ENCODE data around the gene NDUFS3.

NDUFS3 gene

DNA sequence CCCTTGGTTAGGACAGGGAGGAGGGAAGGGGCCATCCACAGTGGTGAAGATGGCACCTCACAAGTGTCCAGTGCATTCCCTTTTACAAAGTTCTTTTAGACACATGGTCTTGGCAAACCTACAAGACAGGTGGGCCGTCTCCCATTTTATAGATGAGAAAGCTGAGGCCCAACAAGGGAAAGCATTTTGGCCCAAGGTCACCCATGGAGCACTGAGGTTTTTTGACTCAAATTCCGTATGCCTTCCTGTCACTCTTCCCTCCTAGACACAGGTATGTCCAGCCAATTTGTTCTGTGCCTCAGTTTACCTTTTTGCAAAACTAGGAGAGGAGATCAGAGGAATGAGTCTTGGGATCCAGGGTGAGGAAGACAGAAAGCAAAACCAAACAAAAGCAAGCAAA, 14.1 kb downstream of the NDUFS3 start:
- no peak for DNase-seq

DNA sequence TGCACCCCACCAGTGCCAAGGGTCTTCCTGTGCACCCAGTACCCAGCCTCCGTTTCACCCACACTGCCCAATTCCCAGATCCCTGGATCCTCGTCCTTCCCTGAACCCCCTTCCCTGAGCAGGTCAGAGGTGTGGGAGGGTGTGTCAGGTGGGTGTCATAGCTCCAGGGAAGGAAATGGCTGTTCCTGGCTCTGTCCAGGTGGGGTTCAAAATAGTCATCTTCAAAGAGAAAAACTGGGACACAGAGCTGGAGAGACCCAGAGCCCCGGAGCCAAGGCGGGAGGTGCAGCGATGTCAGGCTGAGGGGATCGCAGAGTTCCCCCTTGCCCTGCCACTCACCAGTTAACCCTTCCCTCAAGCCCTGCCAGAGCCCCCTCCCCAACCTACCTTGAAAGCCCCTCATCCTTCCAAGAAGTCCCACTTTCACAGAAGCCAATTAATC, 14.6 kb downstream of the NDUFS3 start:
- no peak for DNase-seq

DNA sequence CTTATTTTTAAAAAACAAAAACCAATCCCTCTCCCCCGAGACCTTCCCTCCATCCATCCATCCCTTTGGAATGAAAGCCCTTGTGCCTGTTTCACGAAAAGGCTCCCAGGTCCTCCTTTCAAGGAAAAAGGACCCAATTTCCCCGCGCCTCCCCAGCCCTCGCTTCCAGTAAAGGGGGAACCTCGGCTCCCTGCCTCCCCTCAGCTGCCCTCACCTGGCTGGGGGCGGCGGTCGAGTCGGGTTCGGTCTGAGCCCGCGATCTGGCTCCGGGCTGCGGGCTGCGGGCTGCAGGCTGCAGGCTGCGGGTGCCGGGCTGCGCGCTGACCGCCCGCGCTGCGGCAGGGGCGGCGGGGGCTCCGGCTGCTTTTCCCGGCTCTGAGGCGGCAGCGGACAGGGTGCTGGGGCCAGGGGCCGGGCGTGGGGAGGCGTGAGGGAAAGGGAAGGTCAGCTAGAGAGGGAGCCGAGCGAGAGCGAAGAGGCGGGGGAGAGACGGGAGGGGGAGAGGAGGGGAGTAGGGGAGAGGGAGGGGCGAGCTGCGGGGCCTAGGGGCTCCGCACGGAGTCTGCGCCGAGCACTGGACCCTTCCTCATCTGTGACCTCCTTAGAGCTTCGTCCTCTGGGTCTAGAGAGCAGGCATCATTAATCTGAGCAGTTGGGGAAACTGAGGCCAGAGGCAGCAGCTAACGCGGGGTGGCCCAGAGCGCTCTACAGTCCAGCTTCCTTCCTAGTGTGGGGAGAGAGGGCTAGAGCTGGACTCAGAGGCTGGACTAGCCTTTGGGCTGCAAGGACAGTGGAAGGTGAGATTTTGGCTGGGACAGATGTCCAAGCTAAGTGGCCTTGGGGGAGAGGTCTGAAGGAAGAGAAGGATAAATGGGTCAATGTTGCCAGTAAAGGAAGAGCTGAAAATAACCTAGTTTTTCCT, 15.3 kb downstream of the NDUFS3 start, which contains the start of gene C1QTNF4:
Gene C1QTNF4, minus strand, starts transcription at position 478 of the 922 bp plus-strand sequence. CDS start 3,601 bp downstream, outside the sequence.
- DNase-seq, result no peak

DNA sequence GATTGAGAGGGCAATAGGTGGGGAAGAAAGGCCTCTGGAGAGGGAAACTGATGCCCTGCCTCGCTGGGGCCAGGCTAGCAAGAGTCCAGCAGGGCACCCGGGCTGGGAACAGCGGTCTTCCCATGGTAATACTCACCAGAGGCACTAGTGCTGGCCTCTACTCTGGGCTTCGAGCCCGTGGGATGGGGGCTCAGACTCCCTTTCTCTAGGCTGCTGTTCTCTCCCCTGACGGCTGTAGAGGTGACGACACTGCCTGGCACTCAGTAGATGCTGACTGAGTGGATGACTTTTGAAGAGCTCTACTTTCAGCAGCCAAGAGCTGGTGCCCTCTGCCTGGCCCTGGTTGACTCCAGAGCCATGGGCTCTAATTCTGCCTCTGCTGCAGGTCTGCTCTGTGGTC, 16.2 kb downstream of the NDUFS3 start:
- DNase-seq, result no peak

DNA sequence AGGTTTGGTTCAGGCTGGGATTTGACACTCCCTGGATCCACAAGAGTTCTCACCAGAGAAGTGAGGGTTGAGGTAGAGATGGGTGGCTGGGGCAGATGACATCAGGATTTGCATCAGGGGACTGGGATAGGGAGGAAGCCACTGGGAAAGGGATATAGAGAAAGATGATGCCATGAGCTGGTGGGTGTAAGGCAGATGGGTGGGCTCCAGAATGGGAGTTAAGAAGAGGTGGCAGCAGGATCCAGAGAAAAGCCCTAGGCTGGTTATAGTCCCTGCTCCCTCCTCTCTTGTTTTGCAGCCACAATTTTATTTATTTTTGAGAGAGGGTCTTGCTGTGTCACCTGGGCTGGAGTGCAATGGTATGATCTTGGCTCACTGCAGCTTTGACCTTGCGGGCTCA, 17.1 kb downstream of the NDUFS3 start:
- no peak for DNase-seq

DNA sequence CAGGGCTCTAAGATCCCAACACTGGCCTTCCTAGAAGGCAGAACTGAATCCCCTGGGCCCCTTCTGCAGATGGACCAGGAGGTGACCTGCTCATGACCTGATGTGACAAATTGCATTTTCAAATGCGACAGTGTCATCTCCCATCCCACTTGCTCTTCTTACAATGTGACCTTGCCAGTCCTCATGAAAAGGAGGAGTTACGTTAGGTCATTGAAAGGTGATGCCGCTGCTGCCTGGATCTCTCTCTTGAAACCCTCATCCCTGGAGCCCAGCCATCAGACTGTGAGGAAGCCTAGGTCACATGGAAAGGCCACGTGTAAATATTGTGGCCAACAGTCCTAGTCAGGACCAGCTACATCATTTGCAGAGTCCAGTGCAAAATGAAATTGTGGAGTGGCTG, 21.0 kb downstream of the NDUFS3 start:
- DNase-seq, result no peak

DNA sequence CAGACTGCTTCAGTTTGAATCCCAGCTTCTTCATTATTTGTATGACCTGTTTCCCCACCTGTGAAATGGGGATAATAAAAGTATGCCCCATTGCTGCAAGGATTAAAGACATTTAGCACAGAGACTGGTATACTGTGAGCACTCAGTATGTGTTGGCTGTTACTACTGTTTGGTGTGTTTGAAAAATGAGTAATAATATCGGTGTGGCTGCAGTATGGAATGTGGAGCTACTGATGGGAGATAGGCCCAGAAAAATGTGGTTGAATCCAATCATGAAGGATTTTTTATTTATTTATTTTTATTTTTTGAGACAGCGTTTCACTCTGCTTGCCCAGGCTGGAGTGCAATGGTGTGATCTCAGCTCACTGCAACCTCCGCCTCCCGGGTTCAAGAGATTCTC, 24.4 kb downstream of the NDUFS3 start:
- no peak for DNase-seq

DNA sequence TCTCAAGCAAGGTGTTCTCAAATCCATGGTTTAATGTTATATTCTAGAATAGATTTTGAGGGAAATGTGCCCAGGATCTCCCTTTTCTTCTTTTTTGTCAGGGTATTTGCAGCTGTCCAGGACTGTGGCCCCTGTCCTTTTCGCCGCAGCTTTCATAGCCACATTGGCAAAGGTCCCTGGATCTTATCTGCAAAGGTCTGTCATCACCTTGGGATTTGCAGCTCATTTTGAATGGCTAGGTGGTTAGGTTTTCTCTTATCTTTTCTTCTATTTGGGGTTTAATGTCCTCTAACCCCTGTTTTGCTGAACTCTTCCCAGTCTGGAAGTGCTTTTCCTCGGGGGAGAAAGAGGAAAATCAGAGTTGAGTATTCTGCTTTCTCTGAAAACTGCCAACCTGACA, 27.0 kb downstream of the NDUFS3 start:
- no peak for DNase-seq

DNA sequence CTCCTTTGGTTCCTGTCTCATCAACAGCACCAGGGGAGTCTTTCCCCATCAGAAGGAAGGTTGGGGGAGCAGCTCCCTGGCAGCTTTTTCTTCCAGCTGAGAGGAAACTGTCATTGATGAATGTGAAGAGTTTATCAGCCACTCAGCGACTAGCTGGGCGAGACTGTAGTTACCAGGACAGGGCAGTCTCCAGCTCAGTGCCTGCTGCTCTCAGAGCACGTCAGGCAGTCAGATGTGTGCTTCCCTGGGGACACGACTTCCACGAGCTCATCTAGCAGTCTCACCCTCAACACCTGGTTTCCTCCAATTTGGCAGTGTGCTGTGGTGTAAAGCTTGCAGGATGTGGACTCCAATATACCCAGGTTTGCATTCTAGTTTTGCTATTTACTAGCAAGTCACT, 27.9 kb downstream of the NDUFS3 start:
- no peak for DNase-seq

DNA sequence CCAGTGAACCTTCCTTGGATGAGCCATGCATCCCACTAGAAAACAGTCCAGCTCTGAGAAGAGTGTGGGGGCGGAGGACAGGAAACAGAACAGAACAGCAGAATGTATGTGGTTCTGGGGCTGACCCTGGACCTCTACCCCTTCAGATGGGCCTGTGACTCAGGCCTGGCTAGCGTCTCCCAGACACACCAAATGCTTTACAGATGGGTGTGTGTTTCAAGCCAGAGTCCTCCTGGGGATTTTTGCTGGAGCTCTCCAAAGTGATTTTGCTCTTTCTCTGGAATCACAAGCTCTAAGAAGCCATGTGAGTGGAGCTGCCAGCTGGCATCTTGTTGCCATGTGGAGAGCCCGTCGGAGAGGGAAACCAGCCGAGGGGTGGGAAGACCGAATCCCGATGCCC, 28.5 kb downstream of the NDUFS3 start:
- DNase-seq, result no peak

DNA sequence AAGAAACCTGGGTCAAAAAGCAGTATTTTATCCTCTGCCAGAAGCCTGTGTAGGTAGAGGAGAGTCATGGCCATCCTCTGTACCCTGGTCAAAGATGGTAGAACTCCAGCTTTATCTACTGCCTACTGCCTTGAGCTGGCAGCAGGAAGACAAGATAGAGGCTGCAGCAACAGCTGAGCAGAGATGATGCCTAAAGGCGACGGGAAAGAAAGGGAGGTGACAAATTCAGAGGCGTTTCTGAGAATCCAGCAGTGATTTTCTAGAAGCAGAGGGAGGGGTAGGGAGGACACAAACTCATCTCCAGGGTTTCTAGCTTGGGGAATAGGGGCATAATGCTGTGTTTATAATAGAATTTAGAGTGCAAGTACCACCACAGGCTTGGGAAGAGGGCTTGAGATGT, 30.8 kb downstream of the NDUFS3 start:
- DNase-seq, result no peak

DNA sequence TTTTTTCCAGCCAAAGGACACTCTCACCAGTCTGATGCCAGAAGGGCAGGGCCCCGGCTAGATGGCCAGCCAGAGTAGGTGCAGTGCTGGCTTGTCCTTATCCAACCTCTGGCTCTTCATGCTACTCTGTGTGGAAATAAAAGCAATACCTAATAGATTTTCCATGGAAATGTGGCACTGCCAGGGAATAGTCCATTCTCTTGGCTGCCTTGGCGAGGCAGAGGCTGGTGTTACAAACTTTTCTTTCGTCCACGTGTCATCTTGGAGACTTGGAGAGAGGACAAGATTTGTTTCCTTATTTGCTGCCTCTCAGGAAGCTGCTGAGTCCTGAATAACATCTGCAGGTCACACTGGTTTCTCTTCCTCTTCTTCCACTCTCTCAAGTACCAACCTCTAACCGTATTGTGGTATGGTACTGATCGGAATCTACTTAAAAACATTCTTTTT, 32.5 kb downstream of the NDUFS3 start:
- no peak for DNase-seq

DNA sequence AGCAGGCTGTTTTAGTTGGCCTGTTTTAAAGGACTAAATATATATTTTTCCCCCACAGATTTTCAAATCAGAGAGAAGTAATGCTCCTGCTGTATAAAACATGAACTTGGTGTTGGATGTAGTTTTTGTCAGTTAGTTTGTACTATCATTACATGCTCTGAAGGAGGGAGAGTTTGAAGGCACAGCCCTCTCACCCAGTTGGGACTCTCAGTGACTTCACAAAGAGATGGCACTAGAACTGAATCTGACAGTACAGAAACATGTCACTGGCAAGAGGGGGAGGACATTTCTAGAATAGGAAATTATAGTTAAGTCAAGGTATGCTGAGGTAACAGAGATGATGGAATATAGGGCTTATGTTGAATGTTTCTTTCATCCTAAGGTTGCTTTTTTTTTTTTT, 36.4 kb downstream of the NDUFS3 start:
- DNase-seq, result no peak

DNA sequence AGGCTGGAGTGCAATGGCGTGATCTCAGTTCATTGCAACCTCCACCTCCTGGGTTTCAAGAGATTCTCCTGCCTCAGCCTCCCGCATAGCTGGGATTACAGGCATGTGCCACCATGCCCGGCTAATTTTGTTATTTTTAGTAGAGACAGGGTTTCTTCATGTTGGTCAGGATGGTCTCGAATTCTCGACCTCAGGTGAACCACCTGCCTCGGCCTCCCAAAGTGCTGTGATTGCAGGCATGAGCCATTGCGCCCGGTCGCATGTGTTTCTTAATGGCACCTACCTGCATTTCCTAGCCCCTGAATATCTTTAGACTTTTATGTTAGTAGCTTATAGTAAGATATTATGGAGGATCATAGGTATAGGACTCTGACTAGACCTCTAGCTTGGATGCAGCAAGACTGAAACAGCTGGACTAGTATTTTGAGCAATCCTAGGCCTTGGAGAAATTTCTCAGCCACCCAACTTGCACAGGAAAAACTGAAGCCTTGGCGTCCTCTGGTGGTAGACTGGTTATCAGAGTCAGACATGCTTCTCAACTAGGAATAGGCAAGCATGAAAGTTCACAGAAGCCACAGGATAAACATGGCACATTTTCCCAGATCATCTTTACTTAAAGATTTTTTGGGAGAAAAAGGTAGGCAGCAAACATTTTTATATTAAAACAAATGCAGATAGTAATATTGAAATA, 38.0 kb downstream of the NDUFS3 start:
- DNase-seq, result peak; percentile 56

DNA sequence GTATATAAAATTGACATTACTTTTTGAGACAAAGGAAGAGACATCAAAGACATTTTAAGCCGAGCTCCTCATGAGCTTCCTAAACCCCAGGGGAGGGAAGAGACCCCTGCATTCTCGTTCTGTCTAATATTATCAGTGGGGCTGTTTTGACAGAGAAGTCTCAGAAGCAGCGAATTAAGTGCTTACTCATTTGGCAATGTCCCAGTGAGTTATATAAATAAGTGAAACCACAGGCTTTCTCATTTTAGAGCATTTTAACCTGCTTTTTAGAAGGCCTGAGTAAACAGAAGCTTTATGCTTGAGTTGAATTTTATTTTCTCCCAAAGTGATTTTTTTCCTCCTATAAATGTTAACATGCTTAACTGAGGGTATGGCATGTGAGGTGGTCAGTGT, 38.5 kb downstream of the NDUFS3 start:
- DNase-seq, result no peak

DNA sequence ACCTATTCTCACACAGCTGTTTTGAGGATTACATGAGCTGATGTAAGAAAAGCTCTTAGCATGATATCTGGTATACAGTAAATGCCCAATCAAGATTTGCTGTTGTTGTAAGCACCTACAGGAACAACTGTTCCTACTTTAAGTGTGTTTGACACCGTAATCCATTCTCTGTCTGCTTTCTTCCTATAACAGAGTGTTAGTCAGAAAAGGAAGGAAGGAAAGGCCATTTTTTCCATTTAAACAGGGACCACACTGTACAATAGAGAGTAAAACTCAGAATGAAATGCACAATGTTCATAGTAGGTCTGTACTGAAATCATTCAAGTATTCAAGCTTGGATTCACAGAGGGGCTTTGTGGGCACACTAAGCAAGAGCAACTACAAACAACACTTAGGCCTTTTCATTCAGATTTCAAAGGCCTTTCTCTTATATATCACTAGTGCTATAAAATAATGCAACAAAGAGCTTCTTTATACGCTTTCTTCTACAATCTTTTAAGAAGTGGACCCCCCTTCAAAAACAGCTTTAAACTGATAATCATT, 42.0 kb downstream of the NDUFS3 start:
- DNase-seq, result no peak

DNA sequence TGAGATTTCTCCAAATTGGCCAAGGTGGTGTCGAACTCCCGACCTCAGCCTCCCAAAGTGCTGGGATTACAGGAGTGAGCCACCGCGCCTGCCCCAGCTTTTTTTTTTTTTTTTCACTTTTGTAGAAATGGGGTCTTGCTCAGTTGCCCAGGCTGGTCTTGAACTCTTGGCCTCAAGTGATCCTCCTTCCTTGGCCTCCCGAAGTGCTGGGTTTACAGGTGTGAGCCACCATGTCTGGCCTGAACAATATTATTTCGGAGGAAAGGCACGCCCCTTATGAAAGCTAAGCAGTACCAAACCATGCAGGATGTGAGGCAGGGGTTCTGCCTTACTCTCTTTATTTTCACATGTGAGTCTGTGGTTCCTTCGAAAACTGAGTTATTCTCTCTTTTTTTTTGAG, 47.4 kb downstream of the NDUFS3 start:
- no peak for DNase-seq

DNA sequence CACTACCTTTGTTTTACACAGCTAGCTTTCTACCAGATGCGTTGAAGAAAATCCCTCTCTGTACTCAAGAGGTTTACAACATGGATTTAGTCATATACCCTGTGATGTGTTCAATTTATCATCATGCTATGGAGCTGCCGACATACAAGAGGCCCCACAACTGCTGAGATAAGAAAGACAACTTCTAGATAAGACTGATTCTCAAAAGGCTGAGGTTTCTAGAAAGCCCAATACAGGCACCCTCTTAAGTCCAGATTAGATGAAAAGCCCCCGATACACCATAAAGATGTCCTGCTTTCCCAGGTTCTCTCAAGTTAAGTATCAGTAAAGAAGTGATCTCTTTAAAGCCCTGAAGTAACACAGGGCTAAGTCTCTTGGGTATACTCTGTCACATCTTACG, 49.2 kb downstream of the NDUFS3 start:
- DNase-seq, result no peak

DNA sequence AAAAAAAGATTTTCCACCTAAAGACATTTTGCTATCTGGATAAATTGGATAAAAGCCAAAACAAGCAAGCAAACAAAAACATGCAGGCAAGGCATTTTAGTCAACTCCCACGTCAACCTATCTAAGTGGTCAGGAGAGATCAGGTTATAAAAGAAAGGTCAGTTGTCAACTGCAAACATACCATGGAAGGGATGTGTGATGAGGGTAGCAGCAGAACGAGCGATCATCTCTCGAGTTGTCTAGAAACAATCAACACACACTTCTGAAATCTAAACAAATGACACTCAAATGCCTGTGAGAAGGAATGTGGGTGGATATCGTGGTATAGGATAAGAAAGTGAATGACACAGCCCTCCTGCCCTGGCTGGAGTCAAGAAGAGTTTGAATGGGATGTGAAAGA, 52.6 kb downstream of the NDUFS3 start:
- DNase-seq, result no peak
